Thoracic aorta (tissue), 2 donors: ENCODE measurements around the gene DNAJC11. TPM values are rescaled to one million over a fixed set of nuclear protein-coding genes. Genes with fewer than 3 reads are reported as not detected.

ENCODE experiments used
- ATAC-seq: fragments of 150-250 bp; one replicate; pipeline ENCODE4 v1.8.0; 2017; ENCODE audit warnings: low read depth; ENCODE audit not compliant: insufficient number of reproducible peaks, low FRiP score
- DNase-seq: peaks from one replicate; pipeline ENCODE4 v3.0.0-alpha.2; 2020; ENCODE audit warnings: low spot score
- H3K27ac ChIP-seq, 2 donors: fragments of 200-600 bp; sonication (generic); 1 replicate in 1 of 2; 2 replicates in 1 of 2; pipeline ENCODE4 v1.5.1; 2016; ENCODE audit warnings: mild to moderate bottlenecking in 2 of 2, moderate library complexity in 2 of 2
- H3K27me3 ChIP-seq: fragments of 200-600 bp; sonication (generic); replicated peaks from 2 replicates; pipeline ENCODE4 v1.6.0; 2016; ENCODE audit warnings: mild to moderate bottlenecking; ENCODE audit not compliant: insufficient read depth
- H3K36me3 ChIP-seq: fragments of 200-600 bp; sonication (generic); one replicate; pipeline ENCODE4 v1.5.1; 2016
- H3K4me1 ChIP-seq, 2 donors: fragments of 200-600 bp; sonication (generic); 1 replicate in 1 of 2; 2 replicates in 1 of 2; pipeline versions ENCODE4 v1.5.1 to v1.6.0; 2016; ENCODE audit warnings: low read depth in 2 of 2, mild to moderate bottlenecking in 1 of 2; ENCODE audit not compliant: control insufficient read depth in 1 of 2
- H3K4me3 ChIP-seq: fragments of 200-600 bp; sonication (generic); 2 replicates; pipeline ENCODE4 v1.5.1; 2016; ENCODE audit warnings: mild to moderate bottlenecking
- H3K9me3 ChIP-seq: fragments of 200-600 bp; sonication (generic); 2 replicates; pipeline ENCODE4 v1.5.1; 2016
- CTCF ChIP-seq: fragments of 200-600 bp; sonication (generic); IDR thresholded peaks from one replicate; pipeline ENCODE4 v1.5.1; 2019; ENCODE audit warnings: antibody characterized with exemption
- total RNA-seq, 2 donors: library from RNA; depleted of rRNA; stranded (reverse); fragments of >200 nt; gene quantifications; one replicate each; pipeline versions ENCODE4 v1.1.0 to v1.2.3, GENCODE V29; 2016

The DNAJC11 gene
- total RNA-seq, 2 donors from 2014 or later = 19.4 to 40.4 TPM

DNA sequence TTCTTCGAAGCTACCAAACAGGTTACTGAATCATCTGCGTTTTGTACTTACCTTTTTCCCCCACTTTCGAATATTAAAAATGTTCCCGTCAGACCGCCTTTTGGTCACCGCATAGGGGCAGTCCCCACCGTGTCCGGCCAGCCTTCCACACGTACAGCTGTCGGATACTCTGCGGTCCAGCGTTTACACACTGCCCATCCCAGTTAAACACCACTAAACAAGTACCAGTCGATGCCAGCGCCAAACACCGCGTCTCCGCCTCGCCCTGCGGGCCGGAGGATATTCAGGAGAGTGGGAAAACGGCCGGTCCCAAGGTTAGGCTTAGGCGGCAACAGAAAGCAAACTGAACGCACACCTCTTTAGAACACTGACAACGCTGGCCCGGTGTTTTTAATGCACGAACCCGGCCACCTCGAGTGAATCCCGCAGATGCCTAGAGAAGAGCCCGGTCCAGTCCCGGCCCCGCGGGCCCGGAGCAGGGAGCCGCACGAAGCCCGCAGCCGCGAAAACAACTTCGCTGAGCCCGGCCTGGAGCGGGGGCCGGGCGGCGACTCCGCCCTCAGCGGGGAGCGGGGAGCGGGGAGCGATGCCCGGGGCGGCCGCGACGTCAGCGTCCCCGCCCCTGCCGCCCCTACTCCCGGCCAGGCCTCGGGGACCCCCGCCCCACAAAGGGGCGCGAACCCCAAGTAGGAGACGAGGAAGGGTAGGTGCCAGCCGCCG, 88.8 kb downstream of the DNAJC11 start:
- Histone ChIP-seq H3K4me1 (peaks cover 20 to 35% of the 10 kb centered on the region in 2 donors), H3K9me3 (no peaks in the 10 kb centered on the region)
- DNase-seq = no peak

DNA sequence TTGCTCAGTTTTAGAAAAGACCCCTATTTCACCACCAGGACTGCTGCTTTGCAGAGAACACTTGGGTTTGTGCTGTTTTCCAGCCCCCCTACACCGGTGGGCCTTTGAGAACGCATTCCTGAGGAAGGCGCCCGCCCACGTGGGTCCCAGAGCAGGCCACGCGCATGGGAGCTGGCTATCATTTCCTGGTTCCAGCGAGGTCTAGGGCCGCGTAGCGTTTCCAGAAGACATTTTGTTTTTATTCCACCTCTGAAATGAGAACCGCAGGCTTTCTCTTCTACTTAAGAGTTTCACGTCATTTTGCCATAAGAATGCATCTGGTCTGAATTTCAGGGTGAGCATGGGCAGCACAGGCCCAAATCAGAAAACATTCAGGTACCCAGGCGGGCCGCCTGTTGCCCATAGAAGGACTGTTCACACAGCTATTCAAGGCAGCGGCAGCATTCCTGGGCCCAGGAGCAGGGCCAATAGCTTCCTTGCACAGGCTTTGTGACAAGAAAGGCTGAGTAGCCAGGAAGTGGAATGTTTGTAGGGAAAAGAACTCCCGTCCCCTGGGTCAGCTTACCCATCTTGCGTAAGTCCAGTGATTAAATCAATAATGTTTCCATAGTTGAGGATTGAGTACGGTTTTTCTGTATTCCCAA, 97.6 kb downstream of the DNAJC11 start:
- DNase-seq (peak; percentile 79), ATAC-seq (peak; percentile 54)
- Histone ChIP-seq H3K27ac (peak overlapping the region; percentile 99 to 100), H3K9me3 (no peaks in the 10 kb centered on the region), H3K27me3 (no peaks in the 10 kb centered on the region), H3K36me3 (peaks cover 1% of the 10 kb centered on the region), H3K4me1 (peaks cover 20 to 31% of the 10 kb centered on the region in 2 donors), H3K4me3 (peak overlapping the region; percentile 93)
- peak; percentile 29 for TF ChIP-seq CTCF

More for the DNA sequence above, 88.8 kb downstream of the DNAJC11 start:
- Histone ChIP-seq H3K4me3 (peak overlapping the region; percentile 100), H3K36me3 (no peaks in the 10 kb centered on the region), H3K27ac (peak overlapping the region; percentile 86 to 97), H3K27me3 (no peaks in the 10 kb centered on the region)
- no peak for TF ChIP-seq CTCF
- peak; percentile 41 for ATAC-seq

- Histone ChIP-seq H3K9me3 (no peaks in the 10 kb centered on the region), H3K4me1 (peaks cover 27 to 38% of the 10 kb centered on the region in 2 donors), H3K4me3 (peak overlapping the region; percentile 93), H3K27ac (peak overlapping the region; percentile 99 to 100), H3K36me3 (peaks cover 6% of the 10 kb centered on the region), H3K27me3 (no peaks in the 10 kb centered on the region)
- no peak for DNase-seq
- peak; percentile 18 for ATAC-seq
- no peak for TF ChIP-seq CTCF
These were observed 98.2 kb downstream of the DNAJC11 start for GRCh38 chr1:6603238-6603914.

- Histone ChIP-seq H3K4me3 (peak within 1 kb of the TSS; percentile 93), H3K9me3 (no peaks in the 10 kb centered on the region), H3K4me1 (peaks cover 31 to 44% of the 10 kb centered on the region in 2 donors), H3K36me3 (peaks cover 12% of the 10 kb centered on the region), H3K27me3 (no peaks in the 10 kb centered on the region), H3K27ac (peak within 1 kb of the TSS; percentile 99 to 100)
- DNase-seq = peak; percentile 63
- no peak for TF ChIP-seq CTCF
- ATAC-seq = peak; percentile 27
These were observed 98.9 kb downstream of the DNAJC11 start, which contains the start of gene KLHL21 for GRCh38 chr1:6602669-6603237. TSS of gene KLHL21 (minus strand) at chr1:6602869. CDS start at chr1:6602817, 52 bp downstream.
